GM23248 (cell line): ENCODE measurements around the gene TTF1.

ENCODE experiments used
- EZH2 ChIP-seq: fragments of 200-600 bp; sonication (generic); IDR thresholded peaks from 2 replicates; pipeline ENCODE4 v1.6.1; 2018; ENCODE audit warnings: antibody characterized with exemption, mild to moderate bottlenecking; ENCODE audit not compliant: insufficient read depth, poor library complexity, severe bottlenecking
- EZH2phosphoT487 ChIP-seq: fragments of 200-600 bp; sonication (generic); IDR thresholded peaks from 2 replicates; pipeline ENCODE4 v1.6.1; 2018; ENCODE audit warnings: antibody characterized with exemption, moderate library complexity, mild to moderate bottlenecking, low read depth; ENCODE audit not compliant: insufficient read depth

GRCh38 chr9:132456241-132456640, 49.6 kb upstream of the TTF1 start:
- TF ChIP-seq EZH2 (no peak), EZH2phosphoT487 (no peak)
